ENCODE results near the gene GJB3.

Gene GJB3

GRCh38 chr1:34746785-34747637, 34.0 kb upstream of the GJB3 start:
- H3K36me3 ChIP-seq = no peaks in the 10 kb centered on the region
- no peak for TF ChIP-seq CTCF (IDR thresholded peaks at IDR 0.05; ENCODE audit: low read depth, low read length)
- H3K27ac ChIP-seq = no peak overlapping the region
- H3K27me3 ChIP-seq (ENCODE audit: insufficient read depth, low read depth, severe bottlenecking) = peaks cover 95% of the 10 kb centered on the region
- H3K4me3 ChIP-seq (ENCODE audit: low read depth, low read length) = no peak overlapping the region
- no peak for DNase-seq
- H3K9me3 ChIP-seq (ENCODE audit: severe bottlenecking) = no peaks in the 10 kb centered on the region

GRCh38 chr1:34747638-34747941, 33.4 kb upstream of the GJB3 start:
- no peak for TF ChIP-seq CTCF (IDR thresholded peaks at IDR 0.05; ENCODE audit: low read depth, low read length)
- Histone ChIP-seq H3K36me3 (no peaks in the 10 kb centered on the region), H3K9me3 (ENCODE audit: severe bottlenecking) (no peaks in the 10 kb centered on the region), H3K4me3 (ENCODE audit: low read depth, low read length) (no peak overlapping the region), H3K27ac (no peak overlapping the region), H3K27me3 (ENCODE audit: insufficient read depth, low read depth, severe bottlenecking) (peaks cover 95% of the 10 kb centered on the region)
- no peak for DNase-seq

- H3K27ac ChIP-seq = no peak overlapping the region
- TF ChIP-seq CTCF (IDR thresholded peaks at IDR 0.05; ENCODE audit: low read depth, low read length) = no peak
- H3K9me3 ChIP-seq (ENCODE audit: severe bottlenecking) = no peaks in the 10 kb centered on the region
- no peak overlapping the region for H3K4me3 ChIP-seq (ENCODE audit: low read depth, low read length)
- H3K36me3 ChIP-seq = no peaks in the 10 kb centered on the region
- DNase-seq = no peak
- peaks cover 91% of the 10 kb centered on the region for H3K27me3 ChIP-seq (ENCODE audit: insufficient read depth, low read depth, severe bottlenecking)
Observed at GRCh38 chr1:34749992-34750391, 31.0 kb upstream of the GJB3 start.

- no peaks in the 10 kb centered on the region for H3K9me3 ChIP-seq (ENCODE audit: severe bottlenecking)
- TF ChIP-seq CTCF (IDR thresholded peaks at IDR 0.05; ENCODE audit: low read depth, low read length) = no peak
- no peak for DNase-seq
- H3K4me3 ChIP-seq (ENCODE audit: low read depth, low read length) = no peak overlapping the region
- no peak overlapping the region for H3K27ac ChIP-seq
- no peaks in the 10 kb centered on the region for H3K36me3 ChIP-seq
- H3K27me3 ChIP-seq (ENCODE audit: insufficient read depth, low read depth, severe bottlenecking) = peaks cover 88% of the 10 kb centered on the region
Observed at GRCh38 chr1:34750610-34751009, 30.4 kb upstream of the GJB3 start.

- no peaks in the 10 kb centered on the region for H3K9me3 ChIP-seq (ENCODE audit: severe bottlenecking)
- no peak overlapping the region for H3K4me3 ChIP-seq (ENCODE audit: low read depth, low read length)
- no peak for TF ChIP-seq CTCF (IDR thresholded peaks at IDR 0.05; ENCODE audit: low read depth, low read length)
- H3K27me3 ChIP-seq (ENCODE audit: insufficient read depth, low read depth, severe bottlenecking) = peaks cover 86% of the 10 kb centered on the region
- no peaks in the 10 kb centered on the region for H3K36me3 ChIP-seq
- no peak for DNase-seq
- no peak overlapping the region for H3K27ac ChIP-seq
Observed at GRCh38 chr1:34753163-34753562, 27.9 kb upstream of the GJB3 start.
